ENCODE data around the gene CFAP57. TPM values are rescaled to one million over a fixed set of nuclear protein-coding genes. Genes with fewer than 3 reads are reported as not detected.

Gene CFAP57
- polyA plus RNA-seq, 2 of the 4 experiments (the other 2 are of a cell fraction): 0.54 to 0.80 TPM

DNA sequence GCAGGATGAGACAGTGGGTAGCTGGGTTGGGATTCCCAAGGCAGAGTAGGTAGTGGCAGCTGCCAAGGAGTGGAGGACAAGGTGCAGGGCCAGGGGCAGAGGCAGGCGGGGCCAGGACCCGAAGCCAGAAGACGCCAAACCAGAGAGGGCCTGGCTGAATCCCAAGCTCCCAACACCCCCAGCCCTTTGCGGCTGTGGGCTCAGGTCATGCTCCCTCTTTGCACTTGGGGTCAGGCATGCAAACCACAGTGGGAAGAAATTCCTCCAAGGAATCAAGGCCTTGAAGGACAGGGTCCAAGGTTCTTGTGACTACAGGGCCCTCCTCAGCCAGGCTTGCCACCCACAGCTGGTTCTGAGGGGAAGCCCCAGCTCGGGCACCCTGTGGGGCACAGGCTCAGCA, 107.0 kb downstream of the CFAP57 start (continued):
- no peak for TF ChIP-seq EHMT2 (IDR thresholded peaks at IDR 0.05; ENCODE audit: low read depth)
- TF ChIP-seq RARB (CRISPR knock-in tag; IDR thresholded peaks at IDR 0.05): no peak
- no peak for TF ChIP-seq TFCP2L1 (CRISPR knock-in tag; IDR thresholded peaks at IDR 0.05)

DNA sequence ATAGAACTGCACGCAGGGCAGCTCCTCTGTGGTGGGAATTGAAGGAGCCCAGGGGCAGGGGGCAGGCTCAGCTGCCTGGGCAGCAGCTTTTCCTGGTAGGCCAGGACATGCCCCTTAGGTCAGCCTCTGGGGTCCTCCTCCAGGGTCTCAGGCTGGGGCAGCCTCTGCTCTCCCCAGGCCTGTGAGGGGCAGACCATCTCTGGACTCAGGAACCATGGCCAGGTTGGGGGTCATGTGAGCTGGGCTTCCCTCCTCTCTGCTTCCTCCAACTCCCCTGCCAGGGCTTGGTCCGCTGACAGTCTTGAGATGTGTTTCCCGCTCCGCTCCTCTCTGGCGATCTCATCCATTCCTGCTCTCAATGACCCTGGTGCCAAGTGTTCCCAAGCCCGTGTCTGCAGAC, 107.5 kb downstream of the CFAP57 start:
- no peak for TF ChIP-seq RFX5 (IDR thresholded peaks at IDR 0.05)
- TF ChIP-seq EP300 (IDR thresholded peaks at IDR 0.05): no peak
- no peak for TF ChIP-seq CHD2 (IDR thresholded peaks at IDR 0.05; ENCODE audit: low read length, partially characterized antibody)
- no peak for TF ChIP-seq HOXB13 (CRISPR knock-in tag; IDR thresholded peaks at IDR 0.05; ENCODE audit: low read depth)
- TF ChIP-seq FOSB (CRISPR knock-in tag; IDR thresholded peaks at IDR 0.05): no peak
- no peak for TF ChIP-seq POLR2AphosphoS2 (conservative IDR thresholded peaks at IDR 0.05; ENCODE audit: low read length)
- no peak for TF ChIP-seq NR3C1 (IDR thresholded peaks at IDR 0.05)
- no peak for TF ChIP-seq MAFK (IDR thresholded peaks at IDR 0.05; ENCODE audit: partially characterized antibody)
- no peak for TF ChIP-seq POLR2A (IDR thresholded peaks at IDR 0.05; ENCODE audit: low read length)
- no peak for TF ChIP-seq SMC3 (IDR thresholded peaks at IDR 0.05)
- no peak for TF ChIP-seq CHD4 (IDR thresholded peaks at IDR 0.05; ENCODE audit: borderline replicate concordance)
- no peak for TF ChIP-seq BHLHE40 (IDR thresholded peaks at IDR 0.05; ENCODE audit: low read depth, low read length)
- TF ChIP-seq ZC3H11A (IDR thresholded peaks at IDR 0.05): no peak
- TF ChIP-seq GATA3 (IDR thresholded peaks at IDR 0.05; ENCODE audit: borderline replicate concordance): no peak
- TF ChIP-seq, protein P1, sequence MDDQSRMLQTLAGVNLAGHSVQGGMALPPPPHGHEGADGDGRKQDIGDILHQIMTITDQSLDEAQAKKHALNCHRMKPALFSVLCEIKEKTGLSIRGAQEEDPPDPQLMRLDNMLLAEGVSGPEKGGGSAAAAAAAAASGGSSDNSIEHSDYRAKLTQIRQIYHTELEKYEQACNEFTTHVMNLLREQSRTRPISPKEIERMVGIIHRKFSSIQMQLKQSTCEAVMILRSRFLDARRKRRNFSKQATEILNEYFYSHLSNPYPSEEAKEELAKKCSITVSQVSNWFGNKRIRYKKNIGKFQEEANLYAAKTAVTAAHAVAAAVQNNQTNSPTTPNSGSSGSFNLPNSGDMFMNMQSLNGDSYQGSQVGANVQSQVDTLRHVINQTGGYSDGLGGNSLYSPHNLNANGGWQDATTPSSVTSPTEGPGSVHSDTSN (IDR thresholded peaks at IDR 0.05): no peak
- TF ChIP-seq, protein P2, sequence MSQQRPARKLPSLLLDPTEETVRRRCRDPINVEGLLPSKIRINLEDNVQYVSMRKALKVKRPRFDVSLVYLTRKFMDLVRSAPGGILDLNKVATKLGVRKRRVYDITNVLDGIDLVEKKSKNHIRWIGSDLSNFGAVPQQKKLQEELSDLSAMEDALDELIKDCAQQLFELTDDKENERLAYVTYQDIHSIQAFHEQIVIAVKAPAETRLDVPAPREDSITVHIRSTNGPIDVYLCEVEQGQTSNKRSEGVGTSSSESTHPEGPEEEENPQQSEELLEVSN (IDR thresholded peaks at IDR 0.05; ENCODE audit: borderline replicate concordance, low read depth): no peak
- no peak for TF ChIP-seq HDAC2 (IDR thresholded peaks at IDR 0.05)
- no peak for TF ChIP-seq PHF8 (IDR thresholded peaks at IDR 0.05; ENCODE audit: borderline replicate concordance, low read depth)
- TF ChIP-seq, protein P3, sequence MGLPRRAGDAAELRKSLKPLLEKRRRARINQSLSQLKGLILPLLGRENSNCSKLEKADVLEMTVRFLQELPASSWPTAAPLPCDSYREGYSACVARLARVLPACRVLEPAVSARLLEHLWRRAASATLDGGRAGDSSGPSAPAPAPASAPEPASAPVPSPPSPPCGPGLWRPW (IDR thresholded peaks at IDR 0.05): no peak
- 81% methylated on average over 5 of the region's 6 CpGs for WGBS (ENCODE audit: missing lambda C conversion rate)
- Histone ChIP-seq H3K27ac (no peak overlapping the region), H3K9me3 (no peaks in the 10 kb centered on the region), H3K4me1 (no peaks in the 10 kb centered on the region), H3K4me2 (no peak overlapping the region), H3K4me3 (no peak overlapping the region)
- POLR2A ChIA-PET: no interaction called here
- ATAC-seq: no peak
- FAIRE-seq: no peak
- CTCF ChIA-PET: no interaction called here
- DNase-seq (ENCODE audit: low read depth in 1 of 2, low spot score in 1 of 2): no peak

DNA sequence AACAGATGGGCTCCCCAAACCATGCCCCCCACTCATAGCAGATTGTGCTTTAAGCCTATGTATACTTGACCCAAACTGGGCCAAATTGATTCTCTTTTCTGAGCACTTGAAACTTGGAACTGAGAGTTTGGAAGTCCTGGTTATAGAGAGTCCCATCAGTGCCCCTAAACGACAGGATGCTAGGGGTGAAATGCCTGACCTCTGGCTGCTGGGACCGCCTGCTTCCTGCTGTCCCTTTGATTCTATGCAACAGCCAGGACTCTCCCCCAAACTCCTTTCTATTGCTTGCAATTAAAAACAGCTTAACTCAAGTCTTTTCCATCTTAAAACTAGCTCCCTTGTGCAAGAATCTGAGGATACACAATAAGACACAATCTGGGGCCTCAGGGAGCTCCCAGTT, 108.6 kb downstream of the CFAP57 start:
- ATAC-seq (no peak), FAIRE-seq (no peak), DNase-seq (ENCODE audit: low read depth in 1 of 2, low spot score in 1 of 2) (no peak)
- POLR2A ChIA-PET: no interaction called here
- H3K4me3 ChIP-seq: no peak overlapping the region
- no peak overlapping the region for H3K4me2 ChIP-seq
- WGBS (ENCODE audit: missing lambda C conversion rate): 36% methylated on average over 2 of the region's 2 CpGs
- no peaks in the 10 kb centered on the region for H3K9me3 ChIP-seq
- H3K4me1 ChIP-seq: no peaks in the 10 kb centered on the region
- no peak overlapping the region for H3K27ac ChIP-seq
- CTCF ChIA-PET: interaction anchor here (1.0 to 1.5 kb wide), 2 partner anchors 40 to 54 kb away, joined by 3 read pairs; no protein-coding TSS in a partner anchor
- no peak for TF ChIP-seq GATA3 (IDR thresholded peaks at IDR 0.05; ENCODE audit: borderline replicate concordance)
- no peak for TF ChIP-seq JUN (IDR thresholded peaks at IDR 0.05)
- no peak for TF ChIP-seq RARB (CRISPR knock-in tag; IDR thresholded peaks at IDR 0.05)
- TF ChIP-seq RCOR1 (IDR thresholded peaks at IDR 0.05; ENCODE audit: low read depth, low read length): no peak
- TF ChIP-seq MAFK (IDR thresholded peaks at IDR 0.05; ENCODE audit: partially characterized antibody): no peak
- TF ChIP-seq, protein P4, sequence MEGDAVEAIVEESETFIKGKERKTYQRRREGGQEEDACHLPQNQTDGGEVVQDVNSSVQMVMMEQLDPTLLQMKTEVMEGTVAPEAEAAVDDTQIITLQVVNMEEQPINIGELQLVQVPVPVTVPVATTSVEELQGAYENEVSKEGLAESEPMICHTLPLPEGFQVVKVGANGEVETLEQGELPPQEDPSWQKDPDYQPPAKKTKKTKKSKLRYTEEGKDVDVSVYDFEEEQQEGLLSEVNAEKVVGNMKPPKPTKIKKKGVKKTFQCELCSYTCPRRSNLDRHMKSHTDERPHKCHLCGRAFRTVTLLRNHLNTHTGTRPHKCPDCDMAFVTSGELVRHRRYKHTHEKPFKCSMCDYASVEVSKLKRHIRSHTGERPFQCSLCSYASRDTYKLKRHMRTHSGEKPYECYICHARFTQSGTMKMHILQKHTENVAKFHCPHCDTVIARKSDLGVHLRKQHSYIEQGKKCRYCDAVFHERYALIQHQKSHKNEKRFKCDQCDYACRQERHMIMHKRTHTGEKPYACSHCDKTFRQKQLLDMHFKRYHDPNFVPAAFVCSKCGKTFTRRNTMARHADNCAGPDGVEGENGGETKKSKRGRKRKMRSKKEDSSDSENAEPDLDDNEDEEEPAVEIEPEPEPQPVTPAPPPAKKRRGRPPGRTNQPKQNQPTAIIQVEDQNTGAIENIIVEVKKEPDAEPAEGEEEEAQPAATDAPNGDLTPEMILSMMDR (IDR thresholded peaks at IDR 0.05): no peak
- TF ChIP-seq NPAS2 (CRISPR knock-in tag; IDR thresholded peaks at IDR 0.05; ENCODE audit: borderline replicate concordance): no peak
- no peak for TF ChIP-seq ZFP36 (IDR thresholded peaks at IDR 0.05; ENCODE audit: borderline replicate concordance, partially characterized antibody)
- no peak for TF ChIP-seq FOSL2 (IDR thresholded peaks at IDR 0.05)
- TF ChIP-seq FOSL2 (CRISPR knock-in tag; IDR thresholded peaks at IDR 0.05): no peak
- no peak for TF ChIP-seq HOXB13 (CRISPR knock-in tag; IDR thresholded peaks at IDR 0.05; ENCODE audit: low read depth)
- TF ChIP-seq CBX2 (IDR thresholded peaks at IDR 0.05; ENCODE audit: borderline replicate concordance, low read depth): no peak
- no peak for TF ChIP-seq FOSB (CRISPR knock-in tag; IDR thresholded peaks at IDR 0.05)
- no peak for TF ChIP-seq CEBPB (IDR thresholded peaks at IDR 0.05)
- TF ChIP-seq ZNF302 (CRISPR knock-in tag; IDR thresholded peaks at IDR 0.05): no peak
- TF ChIP-seq, protein P5, sequence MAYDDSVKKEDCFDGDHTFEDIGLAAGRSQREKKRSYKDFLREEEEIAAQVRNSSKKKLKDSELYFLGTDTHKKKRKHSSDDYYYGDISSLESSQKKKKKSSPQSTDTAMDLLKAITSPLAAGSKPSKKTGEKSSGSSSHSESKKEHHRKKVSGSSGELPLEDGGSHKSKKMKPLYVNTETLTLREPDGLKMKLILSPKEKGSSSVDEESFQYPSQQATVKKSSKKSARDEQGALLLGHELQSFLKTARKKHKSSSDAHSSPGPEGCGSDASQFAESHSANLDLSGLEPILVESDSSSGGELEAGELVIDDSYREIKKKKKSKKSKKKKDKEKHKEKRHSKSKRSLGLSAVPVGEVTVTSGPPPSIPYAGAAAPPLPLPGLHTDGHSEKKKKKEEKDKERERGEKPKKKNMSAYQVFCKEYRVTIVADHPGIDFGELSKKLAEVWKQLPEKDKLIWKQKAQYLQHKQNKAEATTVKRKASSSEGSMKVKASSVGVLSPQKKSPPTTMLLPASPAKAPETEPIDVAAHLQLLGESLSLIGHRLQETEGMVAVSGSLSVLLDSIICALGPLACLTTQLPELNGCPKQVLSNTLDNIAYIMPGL (CRISPR knock-in tag; IDR thresholded peaks at IDR 0.05; ENCODE audit: borderline replicate concordance): no peak
- TF ChIP-seq, protein P1 (IDR thresholded peaks at IDR 0.05): no peak
